Nephron (organoid): ENCODE measurements around the gene ALX1.

Experiments
- H3K27ac Mint-ChIP-seq, 3 experiments: 2 replicates each; pipeline ENCODE4 v1.8.0; 2020; ENCODE audit warnings: mixed read lengths in 3 of 3, mild to moderate bottlenecking in 2 of 3, moderate library complexity in 1 of 3
- H3K27me3 Mint-ChIP-seq: 2 replicates; pipeline ENCODE4 v1.8.0; 2021; ENCODE audit warnings: low read depth, mild to moderate bottlenecking, moderate library complexity, mixed read lengths
- H3K36me3 Mint-ChIP-seq: 2 replicates; pipeline ENCODE4 v1.8.0; 2020; ENCODE audit warnings: low read depth, mixed read lengths
- H3K4me1 Mint-ChIP-seq: 2 replicates; pipeline ENCODE4 v1.8.0; 2020; ENCODE audit warnings: mixed read lengths
- H3K4me3 Mint-ChIP-seq, 3 experiments: 2 replicates each; pipeline ENCODE4 v1.8.0; 2020; ENCODE audit warnings: mild to moderate bottlenecking in 3 of 3, mixed read lengths in 3 of 3, moderate library complexity in 2 of 3
- H3K9me3 Mint-ChIP-seq: 2 replicates; pipeline ENCODE4 v1.8.0; 2020; ENCODE audit warnings: mixed read lengths
- CTCF ChIP-seq, 3 experiments: fragments of 200-600 bp; sonication (generic); IDR thresholded peaks; one replicate each; pipeline ENCODE4 v1.5.0; 2021; ENCODE audit warnings: antibody characterized with exemption in 3 of 3; ENCODE audit not compliant: unreplicated experiment in 3 of 3

ALX1 gene

DNA sequence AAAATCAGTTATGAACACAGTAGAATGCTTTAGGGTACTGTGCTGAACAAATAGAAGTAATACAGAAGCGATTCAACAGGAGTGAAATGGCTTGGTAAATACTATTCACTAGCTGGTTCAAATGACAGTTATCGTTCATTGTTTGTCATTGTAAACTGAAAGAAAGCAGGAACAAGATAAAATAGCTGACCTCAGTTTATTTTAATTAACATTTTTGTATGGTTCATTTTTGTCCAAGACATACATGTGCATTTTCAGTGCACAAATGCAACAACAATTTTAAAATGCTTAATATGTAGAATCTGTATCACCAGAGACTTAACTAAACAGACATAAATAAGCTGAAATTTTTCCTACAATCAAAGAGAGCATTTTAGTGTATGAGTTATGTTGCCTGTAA is 49.9 kb downstream of the ALX1 start:
- no peak overlapping the region for H3K4me3 Mint-ChIP-seq
- H3K36me3 Mint-ChIP-seq, result no peaks in the 10 kb centered on the region
- no peaks in the 10 kb centered on the region for H3K9me3 Mint-ChIP-seq
- no peak overlapping the region for H3K27ac Mint-ChIP-seq
- no peaks in the 10 kb centered on the region for H3K27me3 Mint-ChIP-seq
- TF ChIP-seq CTCF (IDR thresholded peaks at IDR 0.05; ENCODE audit: unreplicated experiment in 3 of 3), result no peak
- H3K4me1 Mint-ChIP-seq, result peaks cover 7% of the 10 kb centered on the region

DNA sequence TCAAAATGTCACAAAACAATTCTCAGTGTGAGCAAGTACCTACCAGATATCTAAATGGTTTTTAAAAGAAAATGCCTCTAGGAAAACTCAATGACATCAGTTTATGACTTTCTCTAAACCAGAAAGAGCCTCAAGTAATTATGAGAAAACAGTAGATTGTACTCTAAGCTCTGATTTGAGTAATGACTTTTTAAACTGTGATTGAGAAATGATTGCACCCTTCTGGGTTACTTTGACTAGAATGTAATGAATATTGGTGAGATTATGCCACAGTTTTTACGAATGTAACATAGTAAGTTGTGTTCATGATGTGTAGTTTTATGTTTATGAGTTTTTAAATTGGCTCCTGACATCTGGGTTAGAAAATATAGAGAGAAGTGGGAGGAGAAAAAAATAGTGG is 68.8 kb downstream of the ALX1 start:
- no peak overlapping the region for H3K4me3 Mint-ChIP-seq
- no peaks in the 10 kb centered on the region for H3K4me1 Mint-ChIP-seq
- no peak overlapping the region for H3K27ac Mint-ChIP-seq
- no peaks in the 10 kb centered on the region for H3K36me3 Mint-ChIP-seq
- no peaks in the 10 kb centered on the region for H3K27me3 Mint-ChIP-seq
- no peaks in the 10 kb centered on the region for H3K9me3 Mint-ChIP-seq
- TF ChIP-seq CTCF (IDR thresholded peaks at IDR 0.05; ENCODE audit: unreplicated experiment in 3 of 3), result no peak

GRCh38 chr12:85350356-85350755 is 70.3 kb downstream of the ALX1 start:
- Mint-ChIP-seq H3K36me3 (no peaks in the 10 kb centered on the region), H3K4me1 (peaks cover 7% of the 10 kb centered on the region), H3K4me3 (no peak overlapping the region), H3K9me3 (no peaks in the 10 kb centered on the region), H3K27ac (peak overlapping the region in 1 of 3 experiments; percentile 75), H3K27me3 (no peaks in the 10 kb centered on the region)
- TF ChIP-seq CTCF (IDR thresholded peaks at IDR 0.05; ENCODE audit: unreplicated experiment in 3 of 3), result no peak
